GM12874 (cell line): Measurements from ENCODE around the gene KISS1R.

Experiments
- CTCF ChIP-seq: IDR thresholded peaks from 2 replicates; pipeline ENCODE4 v1.5.1; 2011; ENCODE audit warnings: low read depth, mild to moderate bottlenecking, control low read depth, low read length, moderate library complexity; ENCODE audit not compliant: insufficient read depth

KISS1R gene

GRCh38 chr19:954672-955494 is 37.8 kb downstream of the KISS1R start:
- TF ChIP-seq CTCF = no peak

- no peak for TF ChIP-seq CTCF
These were observed 39.0 kb downstream of the KISS1R start for GRCh38 chr19:955803-956765.

- no peak for TF ChIP-seq CTCF
These were observed 39.8 kb downstream of the KISS1R start for GRCh38 chr19:956766-957440.

- no peak for TF ChIP-seq CTCF
These were observed 42.1 kb downstream of the KISS1R start for GRCh38 chr19:958967-959855.

GRCh38 chr19:960020-960419 is 42.9 kb downstream of the KISS1R start:
- TF ChIP-seq CTCF = no peak

GRCh38 chr19:960601-960938 is 43.4 kb downstream of the KISS1R start:
- TF ChIP-seq CTCF = no peak
